Activated CD8-positive, alpha-beta memory T cell treated with anti-CD3 and anti-CD28 coated beads, Interleukin-2, amount 50 U/mL, for 24 hours (primary cell): ENCODE measurements around the gene PPP1R14C.

Source experiments
- DNase-seq: peaks from one replicate; pipeline ENCODE4 v3.0.0-alpha.2; 2020; ENCODE audit errors: extremely low read depth

PPP1R14C gene

DNA sequence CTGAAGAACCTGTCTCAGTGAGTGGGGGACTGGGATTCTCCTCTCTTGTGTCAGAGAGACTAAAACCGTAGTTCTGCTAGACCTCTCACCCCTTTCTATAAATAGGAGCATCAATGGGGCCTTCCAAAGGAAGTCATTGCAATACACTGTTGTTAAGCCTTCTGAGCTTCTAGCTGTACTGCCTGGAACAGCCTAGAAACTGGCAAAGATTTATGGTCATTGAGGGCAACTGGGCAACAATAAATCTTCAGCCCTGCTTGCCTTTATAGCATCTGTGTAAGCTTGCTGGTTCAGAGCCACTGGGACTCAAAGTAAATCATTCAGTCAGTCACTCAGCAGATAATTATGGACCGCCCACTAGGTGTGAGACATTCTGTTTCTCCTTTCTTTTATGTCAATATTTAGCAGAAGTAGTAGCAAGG is 53.2 kb downstream of the PPP1R14C start:
- no peak for DNase-seq

DNA sequence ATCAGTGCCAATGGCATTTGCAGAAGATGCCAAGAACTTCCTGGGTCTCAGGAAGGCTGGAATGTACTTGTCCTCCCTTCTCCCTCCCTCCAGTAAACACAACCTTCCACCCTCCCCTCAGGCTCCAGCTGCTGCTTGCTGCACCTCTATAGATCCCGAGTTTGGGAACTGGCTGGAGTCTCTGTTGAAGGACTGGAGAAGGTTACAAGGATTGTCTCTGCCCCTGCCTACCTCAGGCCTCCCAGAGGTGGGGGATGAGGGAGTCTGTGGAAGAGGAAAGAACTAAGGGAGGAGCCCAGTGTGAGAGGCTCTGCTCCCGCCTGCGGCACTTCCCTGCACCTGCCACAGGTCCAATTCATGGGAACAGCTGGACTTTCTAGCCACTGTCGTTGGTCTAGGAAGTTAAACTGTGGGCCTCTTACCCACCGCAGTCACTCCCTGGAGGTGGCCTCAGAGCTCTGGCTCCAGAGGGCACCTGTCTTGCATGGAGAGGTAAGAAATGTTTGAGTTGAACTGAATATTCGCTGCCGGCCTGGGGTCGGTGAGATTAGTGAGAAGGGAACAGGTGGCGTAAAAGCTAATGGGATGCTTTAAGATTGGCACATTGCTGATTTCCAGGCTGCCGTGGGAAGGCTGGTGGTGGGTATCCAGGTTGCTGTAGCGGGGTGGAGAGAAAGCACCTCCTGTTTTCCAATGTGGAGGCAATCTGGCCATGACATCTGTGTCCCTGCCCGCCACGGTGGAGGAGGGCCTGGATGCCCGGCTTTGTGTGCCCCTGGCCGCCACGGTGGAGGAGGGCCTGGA is 54.3 kb downstream of the PPP1R14C start:
- DNase-seq: no peak

DNA sequence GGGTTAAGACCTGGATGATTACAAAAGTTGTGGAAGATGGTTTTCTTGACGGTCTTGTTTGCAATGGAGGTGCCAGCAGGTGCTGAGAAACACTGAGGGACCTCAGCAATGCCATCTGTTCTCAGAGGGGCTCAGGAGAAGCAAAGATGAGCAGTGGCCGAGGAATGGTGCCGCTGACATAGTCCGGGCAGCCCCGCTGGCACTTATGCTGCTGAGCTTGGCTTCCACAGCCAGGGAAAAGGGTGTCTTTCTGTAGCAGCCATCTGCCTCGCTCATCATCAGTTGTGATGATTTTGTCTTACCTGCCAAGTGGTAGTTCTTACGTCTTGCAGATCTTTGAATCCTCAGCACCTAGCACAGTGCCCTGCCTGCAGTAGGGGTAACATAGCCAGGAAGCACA is 55.7 kb downstream of the PPP1R14C start:
- no peak for DNase-seq

DNA sequence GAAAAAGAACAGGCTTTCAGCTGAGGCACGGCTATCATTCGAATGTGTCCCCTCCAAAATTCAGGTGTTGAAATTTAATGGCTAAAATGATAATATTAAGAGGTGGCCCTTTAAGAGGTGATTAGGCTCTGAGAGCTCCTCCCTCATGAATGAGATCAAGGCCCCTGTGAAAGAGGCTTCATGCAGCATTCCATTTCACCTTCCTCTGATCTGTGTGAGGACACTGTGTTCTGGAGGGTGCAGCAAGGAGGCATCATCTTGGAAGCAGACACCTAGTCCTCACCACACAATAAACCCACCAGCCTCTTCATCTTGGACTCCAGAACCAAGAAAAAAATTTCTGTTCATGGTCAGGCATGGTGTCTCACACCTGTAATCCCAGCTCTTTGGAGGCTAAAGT is 56.4 kb downstream of the PPP1R14C start:
- DNase-seq: no peak

DNA sequence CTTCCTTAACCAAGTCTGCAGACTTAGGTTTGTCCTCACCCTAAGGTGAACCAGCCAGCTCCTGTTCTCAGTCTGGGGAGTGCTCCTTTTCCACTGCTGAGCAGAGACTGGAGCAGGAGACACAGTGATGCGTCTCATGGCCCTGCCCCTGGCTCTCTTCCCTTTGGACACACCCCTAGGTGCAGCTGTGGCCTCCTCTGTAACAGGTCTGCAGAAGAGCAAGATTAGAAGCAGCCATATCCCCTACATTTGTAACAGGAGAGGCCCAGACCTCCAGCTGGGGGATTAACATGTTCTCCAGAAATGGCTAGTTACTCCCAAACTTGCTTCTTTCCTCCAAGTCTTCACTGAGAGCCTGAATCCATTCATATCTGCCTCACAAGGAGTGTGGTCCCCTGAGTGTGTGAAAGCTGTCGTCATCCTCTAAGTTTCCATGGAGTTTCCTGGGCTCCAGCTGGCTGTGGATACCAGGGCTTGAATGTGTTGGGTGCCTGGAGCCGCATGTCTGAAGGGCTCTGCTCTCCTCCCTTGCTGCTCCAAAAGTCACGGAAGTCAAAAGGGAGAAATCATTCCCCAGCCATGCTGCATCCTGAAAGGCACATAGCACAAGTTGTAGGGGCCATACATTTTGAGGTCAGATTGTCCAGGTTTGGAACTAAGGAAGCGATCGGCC is 57.7 kb downstream of the PPP1R14C start:
- DNase-seq: no peak

DNA sequence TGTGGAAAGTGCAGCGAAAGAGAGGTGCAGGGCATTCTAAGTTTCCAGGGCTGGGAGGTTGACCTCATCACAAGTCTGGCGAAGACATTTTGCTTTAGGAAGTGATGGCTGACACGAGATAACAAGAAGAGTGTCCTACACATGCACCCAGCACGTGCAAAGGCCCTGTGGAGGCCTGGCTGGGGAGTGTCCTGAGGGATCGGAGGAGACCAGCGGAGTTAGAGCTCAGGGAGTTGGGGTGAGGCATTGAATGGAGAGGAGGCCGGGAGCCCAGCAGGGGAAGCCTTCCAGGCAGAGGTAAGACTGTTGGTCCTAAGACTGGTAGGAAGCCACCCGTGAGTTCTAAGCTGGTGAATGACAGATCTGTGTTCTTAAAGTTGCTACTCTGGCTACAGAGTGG is 58.4 kb downstream of the PPP1R14C start:
- no peak for DNase-seq

DNA sequence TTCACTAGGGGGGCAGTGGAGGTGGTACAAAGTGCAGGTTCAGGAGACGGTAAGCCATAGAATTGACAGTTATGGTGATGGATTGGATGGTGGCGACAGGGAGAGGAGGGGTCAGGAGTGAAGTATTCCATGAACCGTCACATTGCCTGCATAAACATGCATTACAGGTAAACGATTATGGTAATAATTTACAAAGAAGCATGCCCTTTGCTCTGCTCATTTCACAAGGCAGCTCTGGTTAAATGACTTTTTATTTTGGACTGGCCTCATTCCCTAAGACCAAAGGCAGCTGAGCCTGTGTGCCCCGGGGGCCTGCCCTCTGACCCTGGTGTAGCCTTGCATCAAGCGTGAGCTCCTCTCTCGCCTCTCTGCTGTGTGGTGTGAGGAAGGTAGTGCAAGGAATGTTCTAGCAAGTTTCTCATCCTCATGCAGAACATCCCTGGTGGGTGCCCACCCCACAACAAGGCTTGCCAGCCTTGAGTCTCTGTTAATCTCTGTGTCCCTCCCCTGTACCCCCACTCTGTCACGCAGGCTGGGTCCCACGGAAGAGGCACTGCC is 59.0 kb downstream of the PPP1R14C start:
- no peak for DNase-seq

DNA sequence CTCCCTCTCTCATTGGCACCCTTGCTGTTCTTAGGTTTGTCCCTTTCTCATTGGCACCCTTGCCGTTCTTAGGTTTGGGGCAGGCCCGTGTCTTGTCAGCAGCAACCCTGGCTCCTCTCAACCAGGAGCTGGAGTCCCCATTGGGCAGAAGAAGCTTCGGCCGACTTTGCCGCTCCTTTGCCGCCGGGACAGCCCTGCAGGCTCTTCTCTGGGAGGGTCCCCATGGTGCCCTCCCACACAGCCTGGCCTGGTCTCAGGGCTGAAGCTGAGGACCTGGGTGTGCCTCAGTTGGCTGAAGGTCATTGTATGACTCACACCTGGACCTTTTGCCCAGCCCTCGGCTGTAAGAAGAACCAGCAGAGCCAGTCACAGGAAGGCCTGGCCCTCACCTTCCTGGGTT is 59.6 kb downstream of the PPP1R14C start:
- no peak for DNase-seq

DNA sequence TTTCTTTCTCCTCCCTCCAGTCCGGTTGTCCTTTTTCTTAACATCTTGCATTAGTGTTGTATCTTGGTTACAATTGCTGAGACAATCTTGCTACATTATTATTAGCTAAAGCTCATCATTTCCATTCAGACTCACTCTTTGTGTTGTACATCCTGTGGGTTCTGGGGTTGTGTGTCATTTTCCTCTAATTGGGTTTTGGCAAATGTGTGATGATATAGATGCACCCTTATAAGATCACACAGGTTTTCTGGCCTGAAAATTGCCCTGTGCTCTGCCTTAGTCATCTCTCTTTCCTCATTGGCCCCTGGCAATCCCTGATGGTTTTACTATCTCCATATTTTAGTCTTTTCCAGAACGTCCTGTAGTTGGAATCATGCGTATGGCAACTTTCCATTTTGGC is 60.1 kb downstream of the PPP1R14C start:
- DNase-seq: no peak

DNA sequence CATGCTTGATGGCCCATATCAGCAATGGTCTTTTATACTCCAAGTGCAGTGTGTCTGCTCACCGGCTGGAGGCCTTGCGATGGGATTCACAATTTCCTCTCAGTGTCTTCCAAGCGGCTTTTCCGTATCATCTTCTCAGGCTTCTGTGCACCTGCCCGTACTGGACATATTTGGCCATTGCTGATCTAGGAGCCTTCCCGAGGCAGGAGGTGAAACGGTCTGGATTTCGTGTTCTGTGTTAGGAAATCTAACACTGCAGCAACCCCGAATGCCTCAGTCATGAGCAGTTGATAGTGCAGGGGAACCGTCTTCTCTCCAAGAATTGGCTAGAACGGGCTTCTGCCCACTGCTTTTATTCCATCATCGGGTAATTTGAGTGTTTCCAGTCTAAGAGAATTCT is 60.5 kb downstream of the PPP1R14C start:
- no peak for DNase-seq

DNA sequence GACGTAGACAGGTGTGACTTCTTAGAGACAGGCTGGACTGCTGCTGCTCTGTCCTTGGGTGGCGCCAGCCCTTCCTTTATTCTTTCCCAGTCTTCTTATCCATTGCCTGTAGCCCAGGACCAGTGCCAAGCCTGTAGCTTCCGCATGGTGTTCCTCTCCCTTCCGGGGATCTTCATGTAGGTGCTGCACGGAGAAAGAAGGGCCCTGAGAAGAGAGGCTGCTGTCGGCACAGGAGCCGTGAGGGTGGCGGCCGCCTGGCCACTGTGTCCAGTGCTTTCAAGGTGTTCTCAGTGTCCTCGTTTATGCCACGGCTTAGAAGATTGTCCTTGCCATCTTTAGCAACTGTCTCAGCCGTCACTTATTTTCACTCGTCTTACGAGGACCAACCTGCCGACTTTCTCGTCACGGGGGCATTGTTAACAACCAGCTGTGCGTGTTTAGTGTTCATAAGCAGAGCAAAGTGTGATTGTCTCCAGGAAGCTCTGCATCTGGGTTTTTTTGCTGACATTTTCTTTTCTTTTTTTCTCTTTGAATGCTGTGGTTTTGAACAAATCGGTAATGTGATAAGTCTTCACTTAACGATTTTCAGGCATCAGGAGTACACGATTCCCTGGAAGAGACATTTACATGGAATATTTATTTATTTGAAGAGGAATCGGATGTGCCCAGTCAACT is 61.2 kb downstream of the PPP1R14C start:
- DNase-seq: no peak

DNA sequence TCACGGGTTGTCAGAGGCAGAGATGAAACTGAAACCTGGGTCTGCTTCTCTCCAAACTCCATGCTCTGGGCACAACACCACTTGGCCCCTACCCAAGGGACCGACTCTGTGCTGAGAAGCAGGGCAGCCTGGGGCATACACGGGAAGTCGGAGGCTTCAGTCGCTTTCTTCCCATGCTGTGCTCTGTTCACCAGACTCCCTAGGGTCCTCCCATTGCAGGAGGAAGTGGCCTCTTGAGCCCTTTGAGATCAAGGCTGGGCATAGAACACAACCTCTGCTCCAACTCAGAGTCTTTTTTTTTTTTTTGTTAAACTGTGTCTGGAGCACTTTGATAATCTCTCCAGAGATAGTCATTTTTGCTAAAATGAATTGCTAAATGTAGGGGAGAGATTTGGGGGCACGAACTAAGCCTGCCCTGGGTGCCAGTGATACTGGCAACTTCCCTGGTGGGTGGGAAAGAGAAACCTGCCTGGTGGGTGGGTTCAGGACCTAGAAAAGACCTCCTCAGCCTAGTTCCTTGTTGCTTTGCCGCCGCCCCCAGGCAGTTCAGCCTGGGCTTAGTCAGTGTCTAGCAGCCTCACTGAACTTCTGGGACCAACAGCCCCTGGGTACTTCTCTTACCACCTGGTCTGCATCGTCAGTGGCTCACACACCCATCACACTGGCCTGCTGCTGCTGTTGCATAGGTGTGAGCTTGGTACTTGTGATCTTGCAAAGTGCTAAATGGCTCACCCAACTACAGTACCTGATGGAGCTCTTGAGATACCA is 62.0 kb downstream of the PPP1R14C start:
- DNase-seq: no peak

DNA sequence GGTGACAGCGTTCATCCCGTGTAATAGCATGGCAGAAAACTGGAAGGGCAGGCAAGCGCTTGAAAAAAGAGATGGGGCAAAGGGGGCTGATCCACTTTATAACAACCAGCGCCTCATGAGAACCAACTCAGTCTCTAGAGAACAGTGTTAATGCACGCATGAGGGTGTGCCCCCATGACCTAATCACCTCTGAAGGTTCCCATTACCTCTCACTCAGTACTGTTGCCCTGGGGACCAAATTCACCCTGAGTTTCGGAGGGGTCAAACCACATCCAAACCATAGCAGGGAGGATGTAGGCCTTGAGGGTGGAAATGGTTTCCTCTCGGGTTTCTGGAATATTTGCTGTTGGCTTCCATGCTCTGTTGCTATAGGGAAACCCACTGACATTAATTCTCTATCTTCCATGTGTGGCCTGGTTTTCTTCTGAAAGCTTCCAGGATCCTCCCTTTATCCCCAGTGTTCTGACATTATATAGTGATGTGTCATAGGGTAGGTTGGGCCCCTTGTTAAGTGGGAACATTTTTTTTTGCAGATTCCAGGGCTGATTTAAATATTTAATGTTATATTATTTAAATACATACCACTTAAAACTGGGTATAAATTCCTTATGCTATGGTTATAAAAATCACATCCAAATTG is 65.2 kb downstream of the PPP1R14C start:
- DNase-seq: no peak

DNA sequence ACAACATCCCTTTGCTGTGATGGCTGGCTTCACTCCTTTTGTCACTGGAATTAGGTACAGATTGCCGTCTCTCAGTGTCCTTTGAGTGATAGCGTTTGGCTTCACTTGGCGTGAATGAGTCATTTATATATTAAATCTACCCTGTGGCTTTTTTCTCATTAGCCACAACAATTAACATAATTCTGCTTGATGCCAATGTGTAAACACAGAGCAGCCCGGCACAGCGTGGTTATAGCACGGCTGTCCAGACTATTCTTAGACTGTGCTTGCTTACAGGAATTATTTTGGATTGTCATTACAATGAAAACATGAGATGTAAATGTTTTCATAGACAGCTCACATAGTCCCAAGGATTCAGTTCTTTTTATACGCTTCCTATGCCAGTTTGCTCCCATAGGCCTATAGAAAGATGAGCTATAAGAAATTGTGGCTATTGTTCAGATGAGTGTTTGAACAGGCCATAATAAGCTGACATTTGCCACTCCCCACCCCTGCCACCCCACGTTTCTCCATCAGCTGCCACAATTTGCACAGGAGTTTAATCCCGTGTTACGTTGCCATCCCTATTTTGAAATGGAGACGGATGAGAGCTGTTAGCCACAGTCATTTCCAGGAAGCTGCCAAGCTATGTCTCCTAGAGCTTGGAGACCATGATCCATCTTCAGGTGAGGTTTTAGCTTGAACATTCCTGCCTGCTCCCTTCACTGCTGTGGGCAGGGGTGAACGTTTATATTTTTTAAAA is 65.9 kb downstream of the PPP1R14C start:
- no peak for DNase-seq

DNA sequence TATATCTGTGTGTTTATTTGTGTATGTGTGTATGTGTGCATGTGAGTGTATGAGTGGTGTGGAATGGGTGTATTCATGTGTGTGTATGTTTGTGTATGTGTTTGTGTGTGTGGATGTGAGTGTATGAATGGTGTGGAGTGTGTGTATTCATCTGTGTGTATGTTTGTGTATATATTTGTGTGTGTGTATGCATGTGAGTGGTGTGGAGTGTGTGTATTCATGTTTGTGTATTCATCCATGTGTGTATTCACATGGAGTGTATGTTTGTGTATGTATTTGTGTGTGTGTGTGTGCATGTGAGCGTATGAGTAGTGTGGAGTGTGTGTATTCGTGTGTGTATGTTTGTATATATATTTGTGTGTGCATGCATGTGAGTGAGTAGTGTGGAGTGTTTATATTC is 66.6 kb downstream of the PPP1R14C start:
- no peak for DNase-seq

DNA sequence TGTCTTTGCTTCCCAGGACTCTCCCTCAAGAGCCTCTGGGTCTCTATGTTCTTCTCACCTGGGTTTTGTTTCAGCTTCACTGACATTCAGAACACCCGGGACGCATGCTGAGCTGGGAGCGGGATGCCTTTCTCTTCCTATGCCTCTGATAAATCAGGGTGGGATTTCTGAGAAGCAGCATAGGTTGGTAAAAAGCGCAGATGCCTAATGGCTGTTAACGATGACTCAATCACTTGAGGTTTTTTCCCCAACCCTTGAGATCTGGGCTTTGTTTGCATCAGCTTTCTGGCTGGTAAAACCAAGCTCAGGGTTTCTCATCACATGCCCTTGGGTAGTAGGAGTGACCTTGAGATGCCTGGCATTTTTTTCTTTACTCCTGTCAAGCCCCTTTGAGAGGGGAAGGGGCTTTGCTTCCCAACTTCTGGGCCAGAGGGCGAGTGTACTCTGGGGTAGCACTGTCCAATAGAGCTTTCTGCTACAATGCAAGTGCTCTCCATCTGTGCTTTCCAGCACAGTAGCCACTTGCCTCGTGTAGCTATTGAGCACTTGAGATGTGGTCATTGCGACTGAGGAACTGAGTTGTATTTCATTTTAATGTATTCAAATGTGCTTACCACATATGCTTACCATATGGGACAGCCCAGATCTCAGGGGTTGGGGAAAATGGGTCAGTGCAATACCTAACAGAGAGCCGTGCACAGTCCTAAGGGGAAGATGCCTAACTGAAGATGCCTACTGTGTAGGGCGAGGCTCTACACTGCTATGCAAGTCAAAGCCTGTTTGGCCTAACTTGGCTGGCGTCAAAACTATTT is 69.1 kb downstream of the PPP1R14C start:
- DNase-seq: no peak

DNA sequence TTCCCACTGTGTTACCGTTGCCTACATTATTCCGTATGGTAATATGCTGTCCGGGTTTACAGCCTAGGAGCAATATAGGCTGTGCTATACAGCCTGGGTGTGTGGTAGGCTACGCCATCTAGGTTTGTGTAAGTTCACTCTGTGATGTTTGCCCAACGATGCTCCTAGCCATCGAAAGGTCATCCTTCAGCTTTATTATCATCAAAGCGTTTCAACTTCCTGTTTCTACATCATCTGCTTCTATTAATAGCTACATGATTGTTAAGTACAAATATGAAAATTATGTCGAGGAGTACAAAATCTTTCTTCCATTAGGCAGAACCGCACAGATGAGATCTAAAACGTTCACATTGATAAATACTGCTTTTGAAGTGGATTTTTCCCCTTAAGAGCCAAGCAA is 69.9 kb downstream of the PPP1R14C start:
- no peak for DNase-seq

DNA sequence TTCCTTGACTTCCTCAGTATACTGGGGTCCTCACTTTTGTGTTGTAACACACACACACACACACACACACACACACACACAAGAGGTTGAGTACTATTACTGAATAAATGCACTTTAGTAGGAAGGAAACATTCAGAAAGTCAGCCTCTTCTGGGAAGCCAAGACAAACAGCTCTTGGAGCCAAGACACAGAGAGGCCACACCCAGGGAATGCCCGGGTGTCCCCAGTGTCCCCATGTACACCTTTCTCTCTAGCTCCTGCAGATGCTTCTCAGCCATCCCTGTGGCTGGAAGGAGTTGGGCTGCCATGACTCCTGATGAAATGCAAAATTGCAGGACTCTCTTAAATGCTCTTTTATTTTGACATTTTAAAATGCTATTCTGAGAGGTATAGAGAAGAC is 70.5 kb downstream of the PPP1R14C start:
- no peak for DNase-seq

DNA sequence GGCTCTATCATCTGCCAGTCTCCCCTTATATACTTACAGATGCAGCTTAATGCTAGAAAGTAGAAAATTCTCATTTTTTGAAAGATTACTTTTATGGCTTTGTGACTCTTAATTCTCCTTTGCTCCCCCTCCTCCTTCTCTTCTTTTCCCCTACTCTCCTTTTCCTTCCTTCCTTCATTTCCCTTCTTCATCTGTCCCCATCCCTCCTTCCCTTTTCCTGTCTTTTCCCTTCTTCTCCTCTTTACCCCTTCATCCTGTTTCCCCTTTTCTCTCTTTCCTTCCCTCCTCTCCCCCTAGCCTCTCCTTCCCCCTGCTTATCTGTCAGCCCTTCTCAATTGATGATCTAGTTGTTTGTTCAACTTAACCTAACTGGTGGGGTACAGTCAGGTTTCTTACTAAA is 71.5 kb downstream of the PPP1R14C start:
- DNase-seq: no peak
